ENCODE results near the gene UBA6.
"Not testable (repeated sequence)": the region's sequence is repeated elsewhere in the genome, so short reads cannot be mapped to it uniquely, and the experiment has no call there.

The UBA6 gene

GRCh38 chr4:67714248-67714583 is 13.3 kb upstream of the UBA6 start:
- DNase-seq = no peak

- no peak for DNase-seq
Measured at GRCh38 chr4:67713529-67714247, 12.7 kb upstream of the UBA6 start.

GRCh38 chr4:67712650-67713528 is 11.9 kb upstream of the UBA6 start:
- DNase-seq = no peak

GRCh38 chr4:67712000-67712625 is 11.2 kb upstream of the UBA6 start:
- DNase-seq = no peak

- DNase-seq = not testable (repeated sequence)
Measured at GRCh38 chr4:67706682-67707081, 5.7 kb upstream of the UBA6 start.

- DNase-seq = no peak
Measured at GRCh38 chr4:67704843-67705242, 3.9 kb upstream of the UBA6 start.

GRCh38 chr4:67702166-67702565 is 1.2 kb upstream of the UBA6 start:
- no peak for DNase-seq

GRCh38 chr4:67701517-67701850 is 529 bp upstream of the UBA6 start:
- no peak for DNase-seq

- no peak for DNase-seq
Measured at GRCh38 chr4:67700116-67700737, 728 bp downstream of the UBA6 start.

GRCh38 chr4:67699603-67700002 is 1.4 kb downstream of the UBA6 start:
- no peak for DNase-seq

- DNase-seq = no peak
Measured at GRCh38 chr4:67697860-67698687, 2.9 kb downstream of the UBA6 start.

- DNase-seq = no peak
Measured at GRCh38 chr4:67696061-67696460, 4.9 kb downstream of the UBA6 start.

GRCh38 chr4:67694662-67695061 is 6.3 kb downstream of the UBA6 start:
- no peak for DNase-seq

GRCh38 chr4:67691328-67691727 is 9.6 kb downstream of the UBA6 start:
- no peak for DNase-seq

- DNase-seq = no peak
Measured at GRCh38 chr4:67687636-67688035, 13.3 kb downstream of the UBA6 start.

- DNase-seq = no peak
Measured at GRCh38 chr4:67685532-67685859, 15.5 kb downstream of the UBA6 start.

- no peak for DNase-seq
Measured at GRCh38 chr4:67684839-67685531, 16.0 kb downstream of the UBA6 start.

- DNase-seq = no peak
Measured at GRCh38 chr4:67682266-67682665, 18.7 kb downstream of the UBA6 start.

GRCh38 chr4:67680581-67681222 is 20.3 kb downstream of the UBA6 start:
- DNase-seq = no peak

- DNase-seq = no peak
Measured at GRCh38 chr4:67678612-67679011, 22.3 kb downstream of the UBA6 start.

Data from amygdala (tissue), 56 donors.